GM19193 (cell line): Measurements from ENCODE around the gene RPL18A.
A peak's percentile ranks its signal among the peaks of the same experiment; 100 is the strongest.

Experiments used
- POLR2A ChIP-seq: IDR thresholded peaks from 4 replicates; pipeline ENCODE4 v1.6.1; 2011; ENCODE audit not compliant: insufficient read depth, insufficient read length; ENCODE audit errors: extremely low read depth

Gene RPL18A

GRCh38 chr19:17859533-17860330 is at the start of gene RPL18A:
Gene RPL18A (plus strand): TSS chr19:17859910. CDS start chr19:17859957, 47 bp downstream.
- peak; percentile 98 for TF ChIP-seq POLR2A

GRCh38 chr19:17811103-17811502 is 48.6 kb upstream of the RPL18A start:
- no peak for TF ChIP-seq POLR2A

GRCh38 chr19:17811681-17812080 is 48.0 kb upstream of the RPL18A start:
- TF ChIP-seq POLR2A, result no peak

- TF ChIP-seq POLR2A, result no peak
Measured at GRCh38 chr19:17812099-17812498, 47.6 kb upstream of the RPL18A start.

- TF ChIP-seq POLR2A, result no peak
Measured at GRCh38 chr19:17817668-17818363, 41.9 kb upstream of the RPL18A start.

GRCh38 chr19:17821190-17821589 is 38.5 kb upstream of the RPL18A start, which contains the start of gene INSL3:
Gene INSL3 (minus strand): TSS chr19:17821519. CDS start chr19:17821506, 13 bp downstream.
- TF ChIP-seq POLR2A, result no peak

- TF ChIP-seq POLR2A, result no peak
Measured at GRCh38 chr19:17824339-17824738, 35.4 kb upstream of the RPL18A start.

- no peak for TF ChIP-seq POLR2A
Measured at GRCh38 chr19:17826508-17827056, 33.1 kb upstream of the RPL18A start.

GRCh38 chr19:17829855-17830566 is 29.7 kb upstream of the RPL18A start:
- TF ChIP-seq POLR2A, result no peak

- no peak for TF ChIP-seq POLR2A
Measured at GRCh38 chr19:17830567-17831418, 28.9 kb upstream of the RPL18A start.

GRCh38 chr19:17831419-17831888 is 28.3 kb upstream of the RPL18A start:
- TF ChIP-seq POLR2A, result no peak

GRCh38 chr19:17832443-17833208 is 27.1 kb upstream of the RPL18A start:
- TF ChIP-seq POLR2A, result no peak
